Nucleus accumbens (tissue), 56 donors: ENCODE data around the gene SMTN.
"Not testable (repeated sequence)": the region's sequence is repeated elsewhere in the genome, so short reads cannot be mapped to it uniquely, and the experiment has no call there.

Experiments used
- DNase-seq, 56 donors: peaks; one replicate each; lab custom pipeline; 2025; lab: John Stamatoyannopoulos, UW

SMTN gene

DNA sequence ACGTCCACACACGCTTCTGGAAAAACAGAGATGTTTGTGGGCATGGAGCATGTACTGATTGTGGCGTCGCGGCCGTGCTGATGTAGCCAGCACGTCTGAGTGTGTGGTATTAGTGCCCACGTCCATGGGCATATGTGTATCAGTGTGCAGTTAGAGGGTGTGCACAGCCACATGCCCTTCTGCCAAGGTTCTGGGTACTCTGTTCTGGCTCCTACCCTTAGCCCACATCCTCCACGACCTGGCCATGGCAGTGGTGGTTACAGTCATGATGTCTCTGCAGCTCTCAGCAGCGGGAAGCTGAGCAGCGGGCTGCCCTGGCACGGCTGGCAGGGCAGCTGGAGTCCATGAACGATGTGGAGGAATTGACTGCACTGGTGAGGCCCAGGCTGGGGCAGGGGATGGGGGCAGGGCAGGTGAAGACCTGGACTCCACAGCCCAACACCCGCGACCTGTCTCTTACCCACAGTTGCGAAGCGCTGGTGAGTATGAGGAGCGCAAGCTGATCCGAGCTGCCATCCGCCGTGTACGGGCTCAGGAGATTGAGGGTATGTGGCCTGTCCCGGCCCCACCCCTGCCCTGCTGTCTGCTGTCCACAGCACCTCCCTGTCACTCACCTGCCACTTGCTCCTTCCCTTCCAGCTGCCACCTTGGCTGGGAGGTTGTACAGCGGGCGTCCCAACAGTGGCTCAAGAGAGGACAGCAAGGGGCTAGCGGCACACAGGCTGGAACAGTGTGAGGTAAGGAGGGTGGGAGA lies 7.3 kb downstream of the SMTN start:
- DNase-seq: no peak

DNA sequence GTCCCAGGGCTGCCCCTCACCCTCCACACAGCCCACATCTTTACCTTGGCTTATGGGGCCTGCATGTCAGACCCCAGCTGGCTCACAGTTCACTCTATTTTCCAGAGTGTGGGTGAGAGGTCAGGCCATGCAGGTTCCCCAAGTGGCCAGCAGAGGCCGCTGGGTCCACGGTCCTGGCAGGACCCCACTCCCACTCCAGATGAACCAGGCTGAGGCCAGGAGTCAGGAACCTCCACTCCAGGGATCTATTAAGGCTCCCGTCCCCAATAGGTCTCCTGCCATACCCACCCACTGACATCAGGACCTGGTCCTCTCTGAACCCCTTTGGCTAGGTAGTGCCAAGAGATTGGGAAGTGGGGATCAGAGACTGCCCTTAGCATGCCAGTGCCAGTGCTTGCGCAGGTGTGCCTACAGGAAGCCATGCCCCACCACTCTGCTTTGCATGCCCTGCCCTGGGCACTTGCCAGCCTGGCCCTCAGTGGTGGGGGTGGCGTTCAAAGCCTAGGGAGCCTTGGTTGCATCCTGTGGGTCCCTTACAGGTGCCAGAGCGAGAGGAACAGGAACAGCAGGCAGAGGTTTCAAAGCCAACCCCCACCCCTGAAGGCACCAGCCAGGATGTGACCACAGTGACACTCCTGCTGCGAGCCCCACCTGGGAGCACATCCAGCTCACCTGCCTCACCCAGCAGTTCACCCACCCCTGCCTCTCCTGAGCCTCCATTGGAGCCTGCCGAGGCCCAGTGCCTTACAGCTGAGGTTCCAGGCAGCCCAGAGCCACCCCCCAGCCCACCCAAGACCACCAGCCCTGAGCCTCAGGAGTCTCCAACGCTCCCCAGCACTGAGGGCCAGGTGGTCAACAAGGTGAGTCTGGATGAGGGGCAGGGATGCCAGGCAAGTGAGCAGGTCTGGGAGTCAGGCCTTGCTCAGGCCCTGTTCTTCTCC lies 8.3 kb downstream of the SMTN start:
- DNase-seq: peak in 29 of 56 donors; percentile 14 to 71 (median 32)

DNA sequence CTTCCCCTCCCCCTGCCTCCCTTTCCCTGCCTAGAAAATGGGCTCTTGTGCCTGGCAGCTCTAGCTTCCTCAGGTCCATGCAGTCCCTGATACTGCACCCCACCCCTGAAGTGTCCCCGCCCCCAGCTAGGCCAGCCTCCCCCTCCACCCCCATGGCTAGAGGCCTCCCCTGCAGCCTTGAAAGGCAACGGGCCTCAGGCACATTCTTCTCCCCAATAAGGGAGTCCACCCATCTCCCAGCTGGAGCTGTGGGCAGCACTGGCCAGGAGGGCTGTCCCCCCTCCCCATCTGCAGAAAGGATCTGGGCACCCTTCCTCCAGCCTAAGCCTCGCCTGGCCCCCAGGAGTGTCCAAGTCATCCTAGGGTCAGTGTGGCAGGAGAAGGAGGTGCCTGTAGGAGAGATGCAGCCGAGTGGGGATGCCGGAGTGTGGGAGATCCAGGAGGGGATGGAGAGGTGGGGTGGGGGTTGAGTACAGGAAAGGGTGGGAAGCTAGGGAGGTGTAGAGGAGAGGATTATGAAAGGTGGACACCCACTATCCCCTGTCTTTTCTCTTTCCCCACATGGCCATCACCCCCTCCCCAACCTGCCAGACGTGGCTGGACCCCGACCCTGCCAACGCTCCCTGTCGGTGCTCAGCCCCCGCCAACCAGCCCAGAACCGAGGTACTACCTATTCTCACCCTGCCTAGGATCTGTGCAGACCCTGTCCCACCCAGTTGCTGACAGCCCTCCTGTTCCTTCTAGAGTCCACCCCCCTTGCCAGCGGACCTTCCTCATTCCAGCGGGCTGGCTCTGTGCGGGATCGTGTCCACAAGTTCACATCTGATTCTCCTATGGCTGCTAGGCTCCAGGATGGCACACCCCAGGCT lies 9.3 kb downstream of the SMTN start:
- DNase-seq: no peak

DNA sequence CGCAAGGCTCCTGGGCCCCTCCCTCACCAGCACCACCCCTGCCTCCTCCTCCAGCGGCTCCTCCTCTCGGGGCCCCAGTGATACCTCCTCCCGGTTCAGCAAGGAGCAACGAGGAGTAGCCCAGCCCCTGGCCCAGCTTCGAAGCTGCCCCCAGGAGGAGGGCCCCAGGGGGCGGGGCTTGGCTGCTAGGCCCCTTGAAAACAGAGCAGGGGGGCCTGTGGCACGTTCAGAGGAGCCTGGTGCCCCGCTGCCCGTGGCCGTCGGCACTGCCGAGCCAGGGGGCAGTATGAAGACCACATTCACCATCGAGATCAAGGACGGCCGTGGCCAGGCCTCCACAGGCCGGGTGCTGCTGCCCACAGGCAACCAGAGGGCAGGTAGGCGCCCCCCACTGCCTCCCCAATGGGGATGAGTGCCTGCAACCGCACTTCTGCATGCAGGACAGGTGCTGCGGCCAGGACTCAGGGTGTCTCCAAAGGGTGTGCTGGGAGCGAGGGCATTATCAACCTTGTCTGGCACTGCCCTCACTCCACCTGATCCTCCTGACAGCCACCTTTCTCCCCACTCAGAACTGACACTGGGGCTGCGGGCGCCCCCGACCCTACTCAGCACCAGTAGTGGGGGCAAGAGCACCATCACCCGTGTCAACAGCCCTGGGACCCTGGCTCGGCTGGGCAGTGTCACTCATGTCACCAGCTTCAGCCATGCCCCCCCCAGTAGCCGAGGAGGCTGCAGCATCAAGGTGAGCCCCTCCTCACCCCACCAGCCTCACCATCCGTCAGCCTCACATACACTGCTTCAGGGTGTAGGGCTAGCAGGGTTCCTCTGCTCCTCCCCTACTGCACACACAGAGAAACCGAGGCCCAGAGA lies 10.2 kb downstream of the SMTN start:
- no peak for DNase-seq

DNA sequence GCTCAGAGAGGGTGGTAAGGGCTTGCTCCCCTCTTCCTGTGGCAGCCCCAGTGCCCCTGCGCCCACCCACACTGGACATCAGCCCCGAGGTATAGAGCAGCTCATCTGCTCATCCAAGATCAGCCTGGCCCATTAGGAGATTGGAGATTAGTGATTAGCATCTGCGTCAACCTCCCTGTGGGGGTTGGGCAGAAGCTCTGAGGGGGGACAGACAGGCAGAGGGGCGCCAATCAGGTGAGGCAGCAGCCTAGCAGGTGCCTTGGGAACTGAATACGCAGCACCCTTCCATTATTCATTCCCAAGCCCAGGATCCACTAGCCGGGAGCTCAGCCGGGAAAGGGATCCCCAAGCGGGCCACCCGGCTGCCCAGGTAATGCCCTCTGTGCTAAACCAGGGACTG lies 11.0 kb downstream of the SMTN start:
- DNase-seq: no peak

DNA sequence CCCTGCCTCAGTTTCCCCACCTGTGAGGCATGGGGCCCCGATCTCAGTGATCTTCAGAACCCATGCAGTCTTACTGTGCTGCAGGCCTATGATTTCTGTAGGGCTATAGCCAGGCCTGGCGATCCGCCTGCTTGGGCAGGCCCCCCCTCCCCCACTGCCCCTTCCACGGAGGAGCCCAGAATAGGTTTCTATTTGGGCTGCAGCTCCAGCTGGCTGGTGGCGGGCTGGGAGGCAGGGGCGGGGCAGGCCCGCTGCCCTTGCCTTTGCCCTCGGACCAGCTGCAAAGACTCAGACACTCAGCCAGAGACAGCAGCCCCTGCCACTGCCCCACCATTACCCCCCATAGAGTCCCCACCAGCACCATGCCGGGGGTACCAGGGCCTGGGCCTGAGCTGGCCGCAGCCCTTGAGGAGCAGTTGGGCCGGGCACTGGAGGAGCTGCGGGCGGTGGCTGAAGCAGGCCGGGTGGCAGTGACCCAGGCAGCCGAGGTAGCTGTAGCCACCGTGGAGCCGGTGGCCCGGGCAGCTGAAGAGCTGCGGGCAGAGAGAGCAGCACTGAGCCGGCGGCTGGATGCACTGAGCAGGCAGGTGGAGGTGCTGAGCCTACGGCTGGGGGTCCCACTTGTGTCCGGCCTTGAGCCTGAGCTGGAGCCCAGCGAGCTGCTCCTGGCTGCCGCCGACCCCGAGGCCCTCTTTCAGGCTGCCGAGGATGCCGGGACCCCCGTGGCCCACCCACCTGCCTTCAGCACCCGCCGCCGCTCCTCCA lies 12.2 kb downstream of the SMTN start:
- peak in 41 of 56 donors; percentile 16 to 75 (median 48) for DNase-seq

DNA sequence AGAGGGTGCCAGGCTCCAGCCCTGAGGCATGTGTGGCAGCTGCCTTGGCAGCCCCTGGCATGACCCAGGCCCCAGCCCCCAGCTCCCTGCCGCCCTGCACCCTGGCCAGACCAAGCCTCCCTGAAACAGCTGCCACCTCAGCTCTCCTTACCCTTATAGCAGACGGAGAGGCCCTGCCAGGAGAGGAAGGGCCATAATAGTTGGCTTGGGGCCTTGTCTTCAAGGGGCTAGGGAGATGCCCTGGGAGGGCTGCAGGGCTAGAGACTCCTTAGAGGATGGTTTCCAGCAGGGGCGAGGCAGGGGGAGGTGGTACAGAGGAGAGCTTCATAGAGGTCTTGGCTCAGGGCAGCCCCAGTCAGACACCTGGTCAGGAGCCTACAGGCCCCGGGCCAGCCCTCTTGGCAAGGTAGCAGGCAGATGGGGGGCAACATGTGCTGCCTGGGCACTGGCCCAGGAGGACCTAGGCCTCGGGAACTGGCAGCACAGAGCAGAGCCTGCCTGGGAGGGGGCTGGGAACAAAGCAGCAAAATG lies 13.0 kb downstream of the SMTN start:
- DNase-seq: peak in 29 of 56 donors; percentile 13 to 67 (median 29)

DNA sequence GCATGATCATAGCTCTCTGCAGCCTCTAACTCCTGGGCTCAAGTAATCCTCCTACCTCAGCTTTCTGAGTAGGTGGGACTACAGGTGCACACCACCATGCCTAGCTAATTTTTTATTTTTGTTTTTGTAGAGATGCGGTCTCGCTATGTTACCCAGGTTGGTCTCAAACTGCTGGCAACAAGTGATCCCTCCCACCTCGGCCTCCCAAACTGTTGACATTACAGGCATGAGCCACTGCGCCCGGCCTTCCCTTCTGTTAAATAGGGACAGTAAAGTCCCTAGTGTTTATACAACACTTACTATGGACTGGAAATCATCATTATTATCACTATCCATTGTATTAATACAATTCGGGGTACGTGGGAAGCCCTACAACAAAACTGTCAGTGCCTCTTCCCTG lies 13.6 kb downstream of the SMTN start:
- DNase-seq: no peak

DNA sequence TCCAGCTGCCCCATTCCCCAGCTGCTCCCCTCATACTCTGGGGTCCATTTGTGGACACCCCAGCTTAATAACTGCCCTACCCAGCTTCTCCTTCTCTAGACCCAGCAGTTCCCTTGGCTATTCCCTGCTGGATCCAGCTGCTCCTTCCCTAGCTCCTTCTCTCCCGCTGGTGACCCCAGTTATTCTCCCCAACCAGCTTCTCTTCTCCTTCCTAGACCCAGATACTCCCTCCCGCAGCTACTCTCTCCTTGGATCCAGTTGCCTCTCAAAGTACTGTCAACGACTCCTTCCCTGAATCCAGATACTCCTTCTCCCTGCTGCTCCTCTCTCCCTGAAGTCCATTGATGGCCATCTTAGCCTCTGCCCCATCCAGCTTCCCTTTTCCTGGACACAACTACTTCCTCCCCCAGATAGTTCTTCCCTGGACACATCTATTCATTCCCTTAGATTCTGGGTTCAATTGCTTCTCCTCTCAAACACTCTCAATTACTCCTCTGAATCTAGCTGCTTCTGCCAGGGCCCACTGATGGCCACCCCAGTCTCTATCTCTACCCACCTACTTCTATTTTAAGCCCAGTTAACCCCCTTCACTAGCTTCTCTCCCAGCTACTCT lies 14.6 kb downstream of the SMTN start:
- DNase-seq: no peak

DNA sequence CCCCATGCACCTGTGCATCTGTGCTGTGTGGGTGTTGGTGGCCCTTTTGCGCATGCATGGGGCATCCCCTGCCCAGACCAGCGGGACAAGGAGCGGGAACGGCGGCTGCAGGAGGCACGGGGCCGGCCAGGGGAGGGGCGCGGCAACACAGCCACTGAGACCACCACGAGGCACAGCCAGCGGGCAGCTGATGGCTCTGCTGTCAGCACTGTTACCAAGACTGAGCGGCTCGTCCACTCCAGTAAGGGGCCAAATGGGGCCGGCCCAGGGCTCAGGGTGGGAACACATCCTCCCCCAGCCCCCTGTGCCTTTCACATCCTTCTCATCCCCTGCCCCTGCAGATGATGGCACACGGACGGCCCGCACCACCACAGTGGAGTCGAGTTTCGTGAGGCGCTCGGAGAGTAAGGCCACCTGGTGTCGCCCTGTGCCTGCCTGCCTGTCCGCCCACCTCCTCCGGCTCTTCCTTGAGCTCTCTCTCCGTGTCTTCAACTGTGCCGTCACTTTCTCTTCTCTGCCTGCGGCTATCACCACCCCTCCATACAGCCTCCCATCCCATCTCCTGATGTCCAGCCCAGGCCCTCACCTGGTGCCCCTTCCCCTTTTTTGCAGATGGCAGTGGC lies 15.7 kb downstream of the SMTN start:
- DNase-seq: no peak

DNA sequence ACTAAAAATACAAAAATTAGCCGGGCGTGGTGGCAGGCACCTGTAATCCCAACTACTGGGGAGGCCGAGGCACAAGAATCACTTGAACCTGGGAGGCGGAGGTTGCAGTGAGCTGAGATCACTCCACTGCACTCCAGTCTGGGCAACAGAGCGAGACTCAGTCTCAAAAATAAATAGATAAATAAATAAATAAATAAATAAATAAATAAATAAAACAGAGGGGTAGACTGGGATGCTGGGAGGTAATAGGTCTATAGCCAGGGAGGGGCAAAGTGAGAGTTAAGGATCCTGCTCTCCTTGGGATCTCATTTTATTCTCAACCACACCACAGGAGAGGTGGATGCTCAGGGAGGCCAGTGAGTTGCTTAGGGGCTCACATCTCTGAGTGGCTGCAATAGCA lies 16.4 kb downstream of the SMTN start:
- DNase-seq: not testable (repeated sequence)

DNA sequence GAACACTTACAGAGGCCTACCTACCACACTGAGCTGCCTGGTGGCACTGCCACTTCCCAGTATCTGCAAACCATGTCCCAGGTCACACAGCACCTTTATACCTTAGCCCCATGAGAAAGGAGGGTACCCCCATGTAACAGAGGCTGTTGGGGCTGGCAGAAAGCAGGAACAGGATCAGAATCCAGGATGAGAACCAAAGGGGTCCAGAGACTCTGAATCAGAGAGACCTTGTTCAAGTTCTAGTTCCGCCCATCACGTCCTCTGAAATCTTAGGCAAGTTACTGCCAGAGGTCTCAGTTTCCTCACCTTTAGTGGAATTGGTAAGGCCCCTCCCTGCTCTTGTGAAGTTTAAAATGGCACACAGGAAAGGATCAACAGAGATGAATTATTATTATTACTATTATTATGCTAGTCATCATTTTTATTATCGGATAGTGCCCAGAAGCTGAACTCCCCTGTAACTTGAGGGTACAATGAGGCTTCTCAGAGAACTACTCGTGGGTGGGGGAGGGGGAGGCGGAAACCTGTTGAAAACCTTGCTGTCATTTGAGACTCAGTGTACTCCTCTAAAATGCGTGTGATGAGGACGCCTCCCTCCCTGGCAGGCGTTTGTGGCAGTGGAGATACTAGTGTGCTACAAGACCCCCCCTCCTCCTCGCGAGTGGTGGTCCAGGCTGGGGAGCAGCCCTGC lies 17.0 kb downstream of the SMTN start:
- no peak for DNase-seq

DNA sequence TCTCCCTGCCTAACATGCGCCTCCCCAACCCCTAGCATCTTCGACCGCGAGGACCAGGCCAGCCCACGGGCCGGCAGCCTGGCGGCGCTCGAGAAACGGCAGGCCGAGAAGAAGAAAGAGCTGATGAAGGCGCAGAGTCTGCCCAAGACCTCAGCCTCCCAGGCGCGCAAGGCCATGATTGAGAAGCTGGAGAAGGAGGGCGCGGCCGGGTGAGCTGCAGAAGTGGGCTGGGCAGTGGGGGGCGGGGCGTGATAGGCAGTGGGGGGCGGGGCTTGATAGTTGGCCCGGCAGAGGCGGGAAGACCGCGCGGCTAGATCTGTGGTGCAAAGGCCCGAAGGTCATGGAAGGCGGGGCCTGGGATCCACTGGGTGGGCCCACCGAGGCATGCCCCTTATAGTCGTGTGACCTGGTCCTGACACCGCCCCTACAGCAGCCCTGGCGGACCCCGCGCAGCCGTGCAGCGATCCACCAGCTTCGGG lies 17.6 kb downstream of the SMTN start:
- DNase-seq: peak in 9 of 56 donors; percentile 9 to 43 (median 26)

DNA sequence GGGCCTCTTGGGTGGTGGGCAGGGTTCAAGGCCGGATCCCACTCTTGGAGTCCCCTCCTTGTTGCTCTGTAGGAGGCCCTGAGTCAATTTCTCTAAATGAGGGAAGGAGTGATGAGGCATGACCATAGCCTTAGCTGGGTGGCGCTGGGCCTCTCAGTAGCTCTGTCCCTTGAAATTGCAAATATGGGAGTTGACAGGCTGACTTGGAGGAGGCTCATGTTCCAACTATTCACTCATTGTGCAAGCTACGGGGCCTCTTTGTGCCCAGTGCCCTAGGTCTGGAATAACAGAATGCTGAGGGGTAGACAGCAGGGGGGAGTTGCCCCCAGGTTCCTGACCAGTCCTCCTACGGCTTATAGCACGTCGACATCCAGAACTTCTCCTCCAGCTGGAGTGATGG lies 18.3 kb downstream of the SMTN start:
- DNase-seq: no peak

DNA sequence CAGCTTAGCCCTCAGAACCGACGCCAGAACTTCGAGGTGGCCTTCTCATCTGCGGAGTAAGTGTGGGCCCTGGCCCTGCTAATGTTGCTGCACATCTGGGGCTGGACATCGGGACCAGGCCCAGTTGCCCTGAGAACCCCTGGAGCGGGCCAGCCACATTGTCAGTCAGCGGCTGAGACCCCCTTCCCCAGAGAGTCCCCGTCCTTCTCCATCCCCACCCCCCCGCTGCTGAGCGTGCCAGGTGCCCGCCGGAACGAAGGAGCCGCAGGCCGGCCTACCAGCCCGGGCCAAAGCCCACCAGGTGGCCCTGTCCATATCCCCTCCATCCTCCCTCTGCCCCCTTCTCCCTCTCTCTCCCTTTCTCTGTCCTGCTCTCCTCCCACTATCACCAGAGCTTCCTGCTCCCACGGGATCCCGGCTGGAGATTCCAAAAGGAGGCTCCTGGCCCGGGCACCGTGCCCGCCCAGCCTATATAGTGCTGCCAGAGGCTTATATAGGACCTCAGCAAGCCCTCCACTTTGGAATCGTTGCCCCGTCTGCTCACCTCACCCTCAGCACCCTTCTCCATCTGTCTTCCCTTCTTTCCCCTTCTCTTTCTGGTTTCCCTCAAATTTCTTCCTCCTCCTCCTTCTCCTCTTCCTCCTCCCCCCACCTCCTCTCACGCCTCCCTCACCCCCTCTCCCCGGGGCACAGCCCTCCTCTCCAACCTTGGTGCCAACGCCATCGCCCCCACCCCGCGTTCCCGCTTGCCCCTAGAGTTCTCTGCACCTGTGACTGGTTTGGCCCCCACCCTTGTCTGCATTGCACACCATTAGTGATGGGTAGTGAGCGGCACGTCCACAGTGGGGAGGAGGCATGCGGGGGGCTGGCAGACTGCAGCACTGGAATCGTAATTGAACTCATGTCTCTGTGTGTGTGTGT lies 19.0 kb downstream of the SMTN start:
- no peak for DNase-seq
